ENCODE data around the gene NSMF.
"Not testable (repeated sequence)": the region's sequence is repeated elsewhere in the genome, so short reads cannot be mapped to it uniquely, and the experiment has no call there.

GRCh38 chr9:137410236-137410890 lies 48.8 kb downstream of the NSMF start:
- not testable (repeated sequence) for TF ChIP-seq CTCF (IDR thresholded peaks at IDR 0.05; ENCODE audit: low read depth, low read length); EZH2phosphoT487 (IDR thresholded peaks at IDR 0.05; ENCODE audit: low read depth)
